GM19395 (cell line): ENCODE results near the gene COL5A3.

Experiments used
- ATAC-seq: cut with Tn5 transposase; IDR thresholded peaks from one replicate; pipeline ENCODE4 v1.9.1; 2021; ENCODE audit warnings: mild to moderate bottlenecking, moderate library complexity; ENCODE audit not compliant: unreplicated experiment

The COL5A3 gene

GRCh38 chr19:10011974-10012373 lies 1.7 kb upstream of the COL5A3 start:
- no peak for ATAC-seq

- ATAC-seq = no peak
Observed at GRCh38 chr19:10010939-10011338, 635 bp upstream of the COL5A3 start.

GRCh38 chr19:10009714-10010224 lies 535 bp downstream of the COL5A3 start:
- no peak for ATAC-seq

- ATAC-seq = no peak
Observed at GRCh38 chr19:10008184-10008765, 2.0 kb downstream of the COL5A3 start.

- ATAC-seq = no peak
Observed at GRCh38 chr19:10007371-10008183, 2.7 kb downstream of the COL5A3 start.

- ATAC-seq = no peak
Observed at GRCh38 chr19:10006752-10007323, 3.5 kb downstream of the COL5A3 start.

GRCh38 chr19:10006335-10006708 lies 4.0 kb downstream of the COL5A3 start:
- no peak for ATAC-seq

GRCh38 chr19:10005632-10006334 lies 4.5 kb downstream of the COL5A3 start:
- ATAC-seq = no peak

- no peak for ATAC-seq
Observed at GRCh38 chr19:10004617-10005016, 5.7 kb downstream of the COL5A3 start.

- ATAC-seq = no peak
Observed at GRCh38 chr19:10003271-10003670, 7.0 kb downstream of the COL5A3 start.

GRCh38 chr19:10001899-10002298 lies 8.4 kb downstream of the COL5A3 start:
- ATAC-seq = no peak

GRCh38 chr19:10000171-10000826 lies 10.0 kb downstream of the COL5A3 start:
- no peak for ATAC-seq

GRCh38 chr19:9996541-9996940 lies 13.8 kb downstream of the COL5A3 start:
- no peak for ATAC-seq

- no peak for ATAC-seq
Observed at GRCh38 chr19:9995999-9996398, 14.3 kb downstream of the COL5A3 start.

GRCh38 chr19:9995084-9995483 lies 15.2 kb downstream of the COL5A3 start:
- no peak for ATAC-seq

- ATAC-seq = no peak
Observed at GRCh38 chr19:9991425-9992191, 18.7 kb downstream of the COL5A3 start.

- no peak for ATAC-seq
Observed at GRCh38 chr19:9989504-9989903, 20.8 kb downstream of the COL5A3 start.

GRCh38 chr19:9986787-9987281 lies 23.5 kb downstream of the COL5A3 start:
- ATAC-seq = no peak

- no peak for ATAC-seq
Observed at GRCh38 chr19:9981406-9982260, 28.7 kb downstream of the COL5A3 start.
